ENCODE data around the gene CD81. TPM values are rescaled to one million over a fixed set of nuclear protein-coding genes. Genes with fewer than 3 reads are reported as not detected.

The CD81 gene
- polyA plus RNA-seq, 1 experiment: 260 TPM

DNA sequence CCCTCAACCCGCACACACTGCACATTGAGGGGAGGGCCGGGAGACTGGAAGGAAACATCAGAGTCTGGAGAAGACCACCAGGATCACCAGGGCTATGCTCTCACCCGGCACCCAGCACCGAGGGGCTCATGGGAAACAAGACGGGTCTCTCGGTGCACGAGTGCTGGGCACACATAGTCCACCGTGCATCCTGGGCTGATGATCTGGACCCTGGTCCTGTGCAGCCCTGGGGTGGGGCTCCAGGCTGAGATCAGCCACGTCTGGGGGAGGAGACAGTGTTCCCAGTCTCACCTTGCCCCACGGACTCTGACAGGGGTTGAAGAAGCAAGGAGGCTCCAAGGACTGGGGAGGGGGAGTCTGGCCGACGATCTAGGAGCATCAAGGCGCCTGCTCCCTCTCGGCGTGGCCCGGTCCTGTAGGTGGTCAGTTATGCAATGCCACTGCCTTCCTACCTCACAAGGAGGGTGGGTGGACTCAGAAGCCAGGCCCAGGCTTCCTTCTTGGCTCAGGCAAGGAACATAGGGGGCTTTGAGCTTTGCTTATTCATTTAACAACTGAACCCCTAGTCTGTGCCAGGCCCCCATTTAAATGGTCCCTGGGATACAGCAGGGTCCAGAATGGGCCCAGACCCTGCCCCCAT is 11.4 kb upstream of the CD81 start:
- Histone ChIP-seq H3K27ac (ENCODE audit: low read depth, low read length) (no peak overlapping the region), H3K27me3 (ENCODE audit: control insufficient read depth, insufficient read depth, low read length) (peaks cover 8% of the 10 kb centered on the region), H3K4me3 (ENCODE audit: low read depth, low read length) (no peak overlapping the region), H3K9me3 (ENCODE audit: control insufficient read depth, insufficient read depth, low read length) (no peaks in the 10 kb centered on the region; the same call in 1 of the 2 replicates)
- POLR2A ChIA-PET: no interaction called here
- TF ChIP-seq, protein P1, sequence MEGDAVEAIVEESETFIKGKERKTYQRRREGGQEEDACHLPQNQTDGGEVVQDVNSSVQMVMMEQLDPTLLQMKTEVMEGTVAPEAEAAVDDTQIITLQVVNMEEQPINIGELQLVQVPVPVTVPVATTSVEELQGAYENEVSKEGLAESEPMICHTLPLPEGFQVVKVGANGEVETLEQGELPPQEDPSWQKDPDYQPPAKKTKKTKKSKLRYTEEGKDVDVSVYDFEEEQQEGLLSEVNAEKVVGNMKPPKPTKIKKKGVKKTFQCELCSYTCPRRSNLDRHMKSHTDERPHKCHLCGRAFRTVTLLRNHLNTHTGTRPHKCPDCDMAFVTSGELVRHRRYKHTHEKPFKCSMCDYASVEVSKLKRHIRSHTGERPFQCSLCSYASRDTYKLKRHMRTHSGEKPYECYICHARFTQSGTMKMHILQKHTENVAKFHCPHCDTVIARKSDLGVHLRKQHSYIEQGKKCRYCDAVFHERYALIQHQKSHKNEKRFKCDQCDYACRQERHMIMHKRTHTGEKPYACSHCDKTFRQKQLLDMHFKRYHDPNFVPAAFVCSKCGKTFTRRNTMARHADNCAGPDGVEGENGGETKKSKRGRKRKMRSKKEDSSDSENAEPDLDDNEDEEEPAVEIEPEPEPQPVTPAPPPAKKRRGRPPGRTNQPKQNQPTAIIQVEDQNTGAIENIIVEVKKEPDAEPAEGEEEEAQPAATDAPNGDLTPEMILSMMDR (IDR thresholded peaks at IDR 0.05; ENCODE audit: low read depth, low read length): no peak
- no peak for DNase-seq (ENCODE audit: low read depth, low spot score)
- CTCF ChIA-PET: no interaction called here

DNA sequence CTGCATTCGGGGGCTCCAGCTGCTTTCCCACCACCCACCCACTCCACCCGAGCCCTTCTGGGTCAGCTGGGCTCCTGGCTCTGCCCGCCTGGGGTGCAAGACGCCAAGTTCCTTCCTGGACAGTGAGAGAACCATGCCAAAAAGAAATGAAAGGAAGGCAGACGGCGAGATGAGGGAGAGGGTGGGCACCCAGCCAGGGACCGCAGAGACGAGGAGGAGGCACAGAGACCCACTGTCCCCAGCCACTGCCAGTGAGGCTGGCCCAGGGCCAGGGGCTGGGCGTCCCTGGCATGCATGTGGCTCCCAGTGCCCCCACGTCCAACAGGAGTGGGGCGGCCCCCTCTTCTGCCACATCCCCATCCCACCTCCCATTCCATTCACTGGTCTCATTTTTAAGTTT is 10.8 kb upstream of the CD81 start:
- ChIA-PET CTCF (no interaction called here), POLR2A (interaction anchor here (1.0 kb wide), 1 partner anchor 12 kb away, joined by 4 read pairs; no protein-coding TSS in a partner anchor)
- Histone ChIP-seq H3K27ac (ENCODE audit: low read depth, low read length) (no peak overlapping the region), H3K4me3 (ENCODE audit: low read depth, low read length) (no peak overlapping the region), H3K27me3 (ENCODE audit: control insufficient read depth, insufficient read depth, low read length) (peaks cover 8% of the 10 kb centered on the region), H3K9me3 (ENCODE audit: control insufficient read depth, insufficient read depth, low read length) (no peaks in the 10 kb centered on the region; the same call in 1 of the 2 replicates)
- DNase-seq (ENCODE audit: low read depth, low spot score): no peak
- TF ChIP-seq, protein P1 (IDR thresholded peaks at IDR 0.05; ENCODE audit: low read depth, low read length): no peak

DNA sequence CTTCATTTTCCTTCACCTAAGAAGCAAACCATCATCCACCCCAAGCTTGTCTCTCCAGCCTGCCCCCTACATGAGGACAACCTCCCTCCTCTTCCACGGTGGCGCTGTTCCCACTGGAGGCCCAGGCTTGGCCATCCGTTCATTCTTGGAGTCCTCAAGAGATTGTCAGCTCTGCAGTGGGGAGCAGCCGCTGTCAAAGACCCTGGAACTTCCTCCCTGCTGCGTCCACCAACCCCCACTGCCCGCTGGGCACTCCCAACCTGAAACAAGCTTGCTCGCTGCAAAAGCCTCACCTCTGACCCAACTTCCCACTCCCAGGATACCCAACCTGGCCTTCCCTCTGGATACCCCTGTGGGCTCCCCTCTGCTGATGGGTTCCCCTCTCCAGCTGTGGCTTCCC is 10.4 kb upstream of the CD81 start:
- no peak for DNase-seq (ENCODE audit: low read depth, low spot score)
- no peak overlapping the region for H3K27ac ChIP-seq (ENCODE audit: low read depth, low read length)
- ChIA-PET POLR2A (interaction anchor here (1.0 kb wide), 1 partner anchor 11 kb away, joined by 4 read pairs; no protein-coding TSS in a partner anchor), CTCF (no interaction called here)
- no peaks in the 10 kb centered on the region; the same call in 1 of the 2 replicates for H3K9me3 ChIP-seq (ENCODE audit: control insufficient read depth, insufficient read depth, low read length)
- peaks cover 8% of the 10 kb centered on the region for H3K27me3 ChIP-seq (ENCODE audit: control insufficient read depth, insufficient read depth, low read length)
- TF ChIP-seq, protein P1 (IDR thresholded peaks at IDR 0.05; ENCODE audit: low read depth, low read length): no peak
- H3K4me3 ChIP-seq (ENCODE audit: low read depth, low read length): no peak overlapping the region

DNA sequence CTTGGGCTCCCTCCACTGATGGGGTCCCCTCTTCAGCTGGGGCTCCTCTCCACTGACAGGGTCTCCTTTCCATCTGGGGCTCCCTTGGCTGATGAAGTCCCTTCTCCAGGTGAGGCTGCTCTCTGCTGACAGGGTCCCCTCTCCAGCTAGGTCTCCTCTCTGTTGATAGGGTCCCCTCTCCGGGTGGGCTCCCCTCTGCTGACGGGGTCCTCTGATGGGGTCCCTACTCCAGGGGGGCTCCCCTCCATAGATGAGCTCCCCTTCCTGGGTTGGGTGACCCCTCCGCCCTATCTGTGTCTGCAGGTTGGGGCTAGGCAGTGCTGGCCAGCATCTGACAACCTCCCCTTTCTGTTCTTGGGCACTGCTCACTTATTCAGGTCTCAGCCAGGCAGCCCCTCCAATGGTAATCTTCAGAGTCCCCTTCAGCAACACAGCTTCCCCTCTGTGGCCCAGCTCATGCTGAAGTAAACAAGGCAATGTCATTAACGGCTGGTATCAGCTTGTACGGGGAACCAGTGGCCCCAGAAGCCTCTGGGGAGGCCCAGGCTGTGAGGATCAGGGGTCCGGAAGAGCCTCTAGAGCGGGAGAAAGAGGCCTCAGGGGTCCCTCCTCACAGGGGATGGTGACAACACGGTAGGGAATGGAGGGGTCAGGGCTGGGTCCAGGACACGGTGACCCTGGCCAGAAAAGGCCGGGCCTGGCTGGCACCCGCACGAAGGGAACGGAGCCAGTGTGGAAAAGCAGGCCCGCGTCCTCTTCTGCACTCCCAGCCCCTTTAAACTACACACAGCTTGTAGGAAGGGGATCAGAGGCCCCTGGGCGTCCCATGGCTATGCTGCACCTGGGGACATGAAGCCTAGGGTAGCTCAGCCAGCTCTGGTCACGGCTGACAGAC is 9.6 kb upstream of the CD81 start:
- H3K9me3 ChIP-seq (ENCODE audit: control insufficient read depth, insufficient read depth, low read length): no peaks in the 10 kb centered on the region; the same call in 1 of the 2 replicates
- CTCF ChIA-PET: no interaction called here
- peaks cover 4% of the 10 kb centered on the region for H3K27me3 ChIP-seq (ENCODE audit: control insufficient read depth, insufficient read depth, low read length)
- TF ChIP-seq, protein P1 (IDR thresholded peaks at IDR 0.05; ENCODE audit: low read depth, low read length): no peak
- H3K4me3 ChIP-seq (ENCODE audit: low read depth, low read length): no peak overlapping the region
- no peak for DNase-seq (ENCODE audit: low read depth, low spot score)
- POLR2A ChIA-PET: interaction anchor here (1.0 kb wide), 1 partner anchor 10 kb away, joined by 4 read pairs; no protein-coding TSS in a partner anchor
- no peak overlapping the region for H3K27ac ChIP-seq (ENCODE audit: low read depth, low read length)
